Left colon (tissue), 2 donors: Measurements from ENCODE around the gene CNGB1. TPM values are rescaled to one million over a fixed set of nuclear protein-coding genes. Genes with fewer than 3 reads are reported as not detected.
A peak's percentile ranks its signal among the peaks of the same experiment; 100 is the strongest.
"Not testable (repeated sequence)": the region's sequence is repeated elsewhere in the genome, so short reads cannot be mapped to it uniquely, and the experiment has no call there.

ENCODE experiments used
- ATAC-seq: fragments of 200-7000 bp; cut with Tn5 transposase; one replicate; pipeline ENCODE4 v1.9.1; 2020; ENCODE audit warnings: mild to moderate bottlenecking, moderate library complexity
- DNase-seq, 2 donors: peaks; one replicate each; pipeline ENCODE4 v3.0.0-alpha.2; 2020
- intact Hi-C, 2 donors: fragments of 100-400 bp; cut with DNase I in 1 of 2; cut with micrococcal nuclease in 1 of 2; formaldehyde crosslinking; loops; one replicate each; pipeline versions ENCODE4 v1.11.2 to v1.14.0; 2022; cut with DNase I, micrococcal nuclease
- total RNA-seq, 2 donors: library from RNA; stranded (reverse); fragmentation: NEBNext Ultra II Directional; extraction: Animal tissue kit (Norgen Biotek cat#: 25700); gene quantifications; one replicate each; pipeline ENCODE4 v1.2.1, GENCODE V29; 2021
- donor health status: DM: no; HTN: no; CAD: no.
- donor health status: DM: yes; HTN: yes; CAD: no.

The CNGB1 gene
- total RNA-seq, 2 donors from 2014 or later = 0.17 to 0.49 TPM

GRCh38 chr16:57984443-57985203, 13.7 kb upstream of the CNGB1 start:
- intact Hi-C loops = no loop called here
- peak; percentile 83 to 85 for DNase-seq
- peak; percentile 95 for ATAC-seq

- no peak for ATAC-seq
- intact Hi-C loops = no loop called here
- DNase-seq = no peak
Measured at GRCh38 chr16:57982385-57982784, 11.5 kb upstream of the CNGB1 start.

DNA sequence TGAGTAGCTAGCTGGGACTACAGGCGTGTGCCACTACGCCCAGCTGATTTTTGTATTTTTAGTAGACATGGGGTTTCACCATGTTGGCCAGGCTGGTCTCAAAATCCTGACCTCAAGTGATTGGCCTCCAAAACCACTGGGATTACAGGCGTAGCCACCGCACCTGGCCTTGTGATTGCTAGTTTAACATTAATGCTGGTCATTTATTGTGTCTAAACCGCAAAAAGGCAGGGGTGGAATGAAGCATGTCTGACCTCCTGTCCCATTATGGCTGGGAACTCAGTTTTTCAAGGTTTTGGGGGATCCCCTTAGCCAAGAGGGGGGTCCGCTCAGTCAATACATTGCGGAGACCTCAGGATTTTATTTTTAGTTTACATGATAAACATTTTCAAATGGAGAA, 10.7 kb upstream of the CNGB1 start:
- ATAC-seq (no peak), DNase-seq (no peak)
- intact Hi-C loops = no loop called here

DNA sequence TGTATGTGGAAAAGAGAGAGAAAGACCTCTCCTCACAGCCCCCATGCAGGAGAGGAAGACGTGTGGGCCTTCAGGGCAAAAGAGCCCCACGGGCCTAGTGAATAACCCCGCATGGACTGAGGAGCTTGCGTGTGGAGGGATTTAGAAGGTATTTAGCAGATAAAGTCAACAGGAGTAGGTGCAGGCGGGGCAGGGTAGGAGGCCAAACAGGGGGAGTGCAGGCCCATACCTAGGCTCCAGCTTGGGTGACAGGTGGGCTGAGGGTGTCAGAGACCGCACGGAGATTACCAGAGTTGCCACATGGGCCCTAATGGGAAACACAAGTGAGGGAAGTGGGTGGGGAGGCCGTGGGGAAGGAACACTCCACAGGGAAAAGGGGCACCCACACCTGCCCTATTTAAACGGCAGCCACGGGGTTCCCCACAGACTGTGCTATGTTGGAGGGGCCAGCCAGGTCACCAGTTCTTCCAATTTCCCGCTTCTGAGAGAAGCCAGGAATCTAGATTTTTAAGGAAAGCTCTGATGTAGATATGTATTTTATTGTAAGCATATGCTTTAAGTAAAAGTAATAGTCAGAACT, 8.2 kb upstream of the CNGB1 start:
- ATAC-seq (no peak), DNase-seq (no peak)
- intact Hi-C loops = no loop called here

- ATAC-seq, intact Hi-C loops, DNase-seq: not testable (repeated sequence)
Measured at GRCh38 chr16:57978070-57978465, 7.1 kb upstream of the CNGB1 start.

GRCh38 chr16:57977418-57978069, 6.6 kb upstream of the CNGB1 start:
- DNase-seq (no peak), ATAC-seq (no peak)
- intact Hi-C loops = no loop called here

GRCh38 chr16:57976331-57976796, 5.4 kb upstream of the CNGB1 start:
- DNase-seq = no peak
- intact Hi-C loops = no loop called here
- ATAC-seq = no peak

DNA sequence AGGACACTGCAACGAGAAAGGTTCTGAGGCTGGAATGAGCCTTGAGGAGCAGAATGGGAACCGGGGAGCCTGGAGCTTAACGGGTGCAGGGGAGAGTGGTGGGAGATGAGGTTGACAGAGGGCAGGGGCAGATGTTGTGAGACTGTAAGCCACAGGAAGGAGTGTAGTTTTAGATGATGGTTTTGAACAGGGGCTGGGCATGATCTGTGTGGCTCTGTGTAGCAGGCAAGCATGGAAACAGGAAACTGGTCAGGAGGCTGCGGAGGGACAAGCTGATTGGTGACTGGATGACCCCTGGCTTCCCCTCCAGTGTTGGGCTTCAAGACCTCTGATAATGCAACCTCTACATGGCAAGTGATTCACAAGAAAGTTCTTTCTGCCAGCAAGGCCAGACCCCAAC, 1.4 kb upstream of the CNGB1 start:
- DNase-seq (no peak), ATAC-seq (no peak)

DNA sequence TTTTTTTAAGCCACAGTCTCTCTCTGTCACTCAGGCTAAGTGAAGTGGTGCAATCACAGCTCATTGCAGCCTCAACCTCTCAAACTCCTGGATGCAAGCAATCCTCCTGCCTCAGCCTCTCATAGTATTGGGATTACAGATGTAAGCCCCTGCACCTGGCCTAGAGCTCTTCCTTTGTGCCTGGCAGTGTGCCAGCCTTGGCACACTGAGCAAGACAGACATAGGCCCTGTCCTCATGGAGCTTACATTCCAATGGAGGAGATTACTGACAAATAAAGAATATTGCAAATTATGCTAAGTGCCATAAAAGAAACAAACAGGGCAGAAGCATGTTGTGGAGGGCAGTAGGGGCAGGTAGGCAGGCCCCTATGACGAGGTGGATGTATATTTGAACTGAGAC, 920 bp upstream of the CNGB1 start:
- intact Hi-C loops = no loop called here
- ATAC-seq (no peak), DNase-seq (no peak)

More for the DNA sequence above, 1.4 kb upstream of the CNGB1 start:
- intact Hi-C loops = no loop called here

GRCh38 chr16:57970319-57970718, 609 bp downstream of the CNGB1 start:
- intact Hi-C loops = no loop called here
- ATAC-seq = no peak
- no peak for DNase-seq

DNA sequence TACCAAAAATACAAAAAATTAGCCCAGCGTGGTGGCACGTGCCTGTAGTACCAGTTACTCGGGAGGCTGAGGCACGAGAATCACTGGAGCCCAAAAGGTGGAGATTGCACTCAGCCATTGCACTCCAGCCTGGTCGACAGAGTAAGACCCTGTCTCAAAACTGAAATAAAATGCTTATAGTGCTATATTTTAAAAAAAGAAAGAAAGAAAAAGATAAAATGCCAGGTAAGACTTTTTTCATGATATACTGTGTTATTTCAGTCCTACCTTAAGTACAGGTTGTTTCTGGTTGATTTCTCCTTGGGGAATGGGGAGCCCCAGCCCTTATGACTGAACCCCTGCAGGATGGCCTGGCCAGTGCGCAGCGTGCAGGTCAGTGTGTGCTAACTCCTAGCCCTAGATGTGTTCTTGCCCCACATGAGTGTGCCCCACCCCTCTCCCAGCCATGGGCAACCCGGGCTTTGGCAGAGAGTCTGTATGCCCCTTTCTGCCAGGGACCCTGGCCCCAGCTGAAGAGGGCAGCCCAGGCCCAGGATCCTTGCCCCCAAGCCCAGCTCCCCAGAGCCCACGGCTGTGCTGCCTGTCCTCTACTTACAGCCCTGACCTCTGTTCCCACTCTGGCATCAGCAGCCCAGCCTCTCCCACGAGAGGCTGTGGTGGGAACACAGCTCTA, 1.3 kb downstream of the CNGB1 start:
- no peak for DNase-seq
- no peak for ATAC-seq
- intact Hi-C loops = no loop called here

DNA sequence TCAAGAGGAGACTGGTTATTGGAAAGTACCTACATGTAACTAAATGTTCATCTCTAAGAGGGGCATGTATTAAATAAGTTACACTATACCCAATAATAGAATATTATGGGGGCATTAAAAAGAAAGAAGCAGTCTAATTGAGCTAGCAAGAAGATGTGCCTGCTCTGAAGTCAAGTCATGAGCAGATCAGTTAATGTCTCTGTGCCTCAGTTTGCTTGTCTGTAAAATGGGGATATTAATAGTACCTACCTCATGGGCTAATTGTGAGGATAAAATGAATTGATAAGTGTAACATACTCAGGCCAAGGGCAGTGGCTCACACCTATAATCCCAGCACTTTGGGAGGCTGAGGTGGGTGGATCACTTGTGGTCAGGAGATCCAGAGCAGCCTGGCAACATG, 3.0 kb downstream of the CNGB1 start:
- intact Hi-C loops = no loop called here
- DNase-seq (no peak), ATAC-seq (no peak)

GRCh38 chr16:57966986-57967385, 3.9 kb downstream of the CNGB1 start:
- no peak for ATAC-seq
- intact Hi-C loops = no loop called here
- no peak for DNase-seq

DNA sequence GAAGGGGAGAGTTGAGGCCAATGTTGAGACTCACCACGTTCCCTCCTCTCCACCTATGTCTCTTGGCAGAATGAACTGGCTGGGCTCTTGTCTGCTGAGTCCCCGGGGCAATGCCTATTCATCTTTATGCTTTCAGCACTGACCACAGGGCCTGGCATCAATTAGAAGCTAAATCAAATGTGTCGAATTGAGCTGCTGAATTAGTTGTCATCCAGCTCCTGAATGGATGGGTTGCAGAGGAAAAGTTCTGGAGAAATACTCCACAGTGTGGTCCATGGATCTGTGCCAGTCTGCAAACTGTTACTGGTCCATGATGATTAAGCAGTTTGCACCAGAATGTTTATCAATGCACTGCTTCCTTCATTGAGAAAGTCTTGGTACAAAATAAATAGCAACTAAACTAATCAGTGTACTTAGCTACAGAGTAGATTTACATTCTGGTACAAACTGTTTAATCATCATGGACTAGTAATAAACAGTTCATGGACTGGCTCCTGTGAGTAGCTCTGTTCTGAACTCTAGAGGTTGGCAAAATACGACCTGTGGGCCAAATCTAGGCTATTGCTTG, 4.6 kb downstream of the CNGB1 start:
- ATAC-seq = no peak
- no peak for DNase-seq
- intact Hi-C loops = no loop called here

GRCh38 chr16:57964157-57964700, 6.7 kb downstream of the CNGB1 start:
- DNase-seq = no peak
- intact Hi-C loops = no loop called here
- ATAC-seq = no peak

- intact Hi-C loops = no loop called here
- ATAC-seq (no peak), DNase-seq (no peak)
Measured at GRCh38 chr16:57962756-57963155, 8.2 kb downstream of the CNGB1 start.

DNA sequence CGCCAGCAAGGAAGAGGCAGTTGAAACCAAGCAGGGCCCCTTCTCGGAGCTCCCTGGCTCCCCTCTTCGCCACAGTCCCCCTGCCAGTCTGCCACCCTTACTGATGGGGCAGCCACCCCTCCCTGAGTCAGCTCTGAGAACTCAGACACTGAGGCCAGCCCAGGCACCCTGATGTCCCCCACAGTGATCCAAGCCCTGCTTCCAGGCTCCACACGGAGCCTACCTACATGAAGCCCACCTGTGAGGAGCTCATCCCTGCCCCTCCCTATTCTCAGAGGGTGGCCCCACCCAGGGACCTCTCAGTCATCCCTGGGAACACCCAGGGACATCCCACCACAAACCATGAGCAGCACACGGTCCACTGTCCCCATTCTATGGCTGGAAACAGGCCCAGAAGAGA, 8.9 kb downstream of the CNGB1 start:
- DNase-seq = no peak
- ATAC-seq = no peak
- intact Hi-C loops = no loop called here

DNA sequence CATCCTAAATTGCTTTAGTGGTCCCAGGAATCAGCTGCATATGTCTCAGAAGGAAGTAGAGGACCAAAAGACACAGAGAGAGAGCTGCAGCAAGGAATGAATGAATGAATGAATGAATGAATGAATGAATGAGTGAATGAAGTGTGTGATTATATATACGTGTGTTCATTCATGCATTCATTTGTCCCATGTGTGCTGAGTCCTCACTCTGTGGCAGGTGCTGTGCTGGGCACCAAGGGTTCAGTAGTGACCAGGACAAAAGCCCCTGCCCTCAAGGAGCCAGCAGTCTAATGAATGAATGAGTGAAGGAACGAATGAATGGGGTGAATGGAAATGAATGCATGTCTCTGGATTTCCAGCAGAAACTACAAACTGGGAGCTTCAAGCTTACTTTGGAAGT, 9.4 kb downstream of the CNGB1 start:
- ATAC-seq (no peak), DNase-seq (no peak)
- intact Hi-C loops = no loop called here

DNA sequence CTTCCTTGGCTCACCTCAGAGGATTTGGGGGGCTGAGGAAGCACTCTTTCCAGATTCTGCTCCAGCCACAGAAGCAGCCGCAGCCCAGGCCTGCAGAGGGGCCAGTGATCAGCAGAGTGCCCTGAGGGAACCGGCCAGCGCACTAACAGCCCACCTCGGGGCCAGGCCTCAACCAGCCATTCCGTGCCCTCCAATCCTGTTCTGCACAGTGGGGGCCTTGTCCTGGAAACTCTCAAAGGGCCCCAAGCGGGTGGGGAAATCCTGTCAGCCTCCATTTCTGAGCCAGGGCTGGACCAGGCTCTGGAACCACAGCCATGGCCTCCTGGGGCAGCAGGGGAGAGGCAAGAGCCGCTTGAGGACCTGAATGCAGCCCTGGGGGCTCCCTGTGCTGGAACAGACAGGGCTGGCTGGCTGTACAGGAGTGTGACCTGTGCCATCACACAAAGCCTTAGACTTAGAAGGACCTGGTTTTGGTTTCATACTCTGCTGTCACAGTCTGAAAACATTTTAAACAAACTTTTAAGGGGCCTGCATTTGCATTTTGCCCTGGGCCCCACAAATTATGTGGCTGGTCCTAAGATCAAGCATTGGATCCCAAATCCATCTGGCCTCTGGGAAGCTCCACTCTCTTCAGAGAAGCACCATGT, 10.0 kb downstream of the CNGB1 start:
- ATAC-seq (no peak), DNase-seq (no peak)
- intact Hi-C loops = no loop called here
